NCI-H2196 (cell line): ENCODE results near the gene RAB3GAP1.
"Not testable (repeated sequence)": the region's sequence is repeated elsewhere in the genome, so short reads cannot be mapped to it uniquely, and the experiment has no call there.

Source experiments
- DNase-seq: peaks from one replicate; lab custom pipeline; 2025; ENCODE audit not compliant: unreplicated experiment; lab: John Stamatoyannopoulos, UW

The RAB3GAP1 gene

DNA sequence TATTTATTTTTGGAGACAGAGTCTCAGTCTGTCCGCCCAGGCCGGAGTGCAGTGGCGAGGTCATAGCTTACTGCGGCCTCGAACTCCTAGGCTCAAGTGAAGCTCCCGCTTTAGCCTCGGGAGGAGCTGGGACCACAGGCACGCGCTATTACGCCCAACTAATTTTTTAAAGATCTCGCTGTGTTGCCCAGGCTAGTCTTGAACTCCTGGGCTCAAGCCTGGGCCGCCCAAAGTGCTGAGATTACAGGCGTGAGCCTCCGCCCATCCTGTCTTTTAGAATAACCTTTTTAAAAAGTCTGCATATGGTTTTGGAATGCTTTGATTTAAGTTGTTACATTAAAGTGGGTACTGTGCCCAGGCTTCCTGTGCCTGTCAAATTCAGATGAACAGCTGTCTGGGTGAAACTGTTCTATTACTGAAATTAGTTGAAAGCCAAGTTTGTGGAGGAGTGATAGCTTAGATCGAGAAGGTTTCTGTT lies 944 bp downstream of the RAB3GAP1 start:
- DNase-seq: no peak

DNA sequence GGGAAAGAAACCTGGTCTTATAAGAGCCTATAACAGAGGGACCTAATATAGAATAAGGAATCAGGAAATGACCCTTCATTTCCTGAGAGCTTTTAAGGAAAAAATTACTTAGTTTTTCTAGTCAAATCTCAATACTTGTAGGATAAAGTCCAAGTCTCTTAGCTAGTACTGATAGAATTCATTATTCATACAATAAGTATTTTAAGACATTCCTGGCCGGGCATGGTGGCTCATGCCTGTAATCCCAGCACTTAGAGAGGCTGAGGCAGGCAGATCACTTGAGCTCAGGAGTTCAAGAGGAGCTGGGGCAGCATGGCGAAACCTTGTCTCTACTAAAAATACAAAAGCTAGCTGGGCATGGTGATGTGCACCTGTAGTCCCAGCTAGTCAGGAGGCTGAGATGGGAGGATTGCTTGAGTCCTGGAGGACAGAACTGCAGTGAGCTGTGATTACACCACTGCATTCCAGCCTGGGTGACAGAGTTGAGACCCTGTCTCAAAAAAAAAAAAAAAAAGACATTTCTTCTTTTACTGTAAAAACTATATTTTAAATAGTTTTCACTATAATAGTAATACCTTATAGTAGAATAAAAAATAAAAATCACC lies 3.2 kb downstream of the RAB3GAP1 start:
- DNase-seq: no peak

DNA sequence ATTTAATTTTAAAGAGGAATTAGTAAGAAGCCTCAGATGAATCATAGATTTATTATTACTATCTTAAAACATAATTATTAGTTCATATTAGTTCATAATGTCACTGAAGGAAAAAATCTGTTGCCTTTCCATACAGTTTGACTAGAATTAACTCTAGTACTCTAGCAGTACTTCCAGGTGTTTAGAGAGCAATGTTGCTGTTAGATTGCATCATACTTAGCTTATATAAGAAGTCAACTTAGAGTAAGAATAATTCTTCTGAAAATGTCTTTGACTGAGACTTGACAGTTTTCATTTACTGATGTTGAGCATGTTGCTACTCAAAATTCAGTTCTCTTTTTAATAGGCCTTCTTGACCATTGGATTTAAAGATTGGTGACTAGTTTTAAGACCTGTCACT lies 4.7 kb downstream of the RAB3GAP1 start:
- no peak for DNase-seq

DNA sequence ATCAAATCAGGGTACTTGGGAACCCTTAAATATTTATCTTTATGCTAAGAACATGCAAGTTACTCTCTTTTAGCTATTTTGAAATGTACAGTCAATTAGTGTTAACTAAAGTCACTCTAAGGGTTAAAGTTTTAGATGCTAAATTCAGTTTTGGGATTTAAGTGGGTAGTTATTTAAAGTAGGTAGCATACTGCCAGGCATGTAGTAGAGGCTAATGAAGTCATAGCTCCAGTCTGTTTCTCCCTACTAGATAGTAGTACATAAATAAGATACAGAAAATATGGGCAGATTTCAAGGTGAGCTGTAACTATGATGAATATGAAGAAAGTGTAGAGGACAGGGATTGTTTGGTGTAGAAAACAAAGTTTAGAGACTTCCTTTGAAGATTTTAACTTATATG lies 7.5 kb downstream of the RAB3GAP1 start:
- no peak for DNase-seq

DNA sequence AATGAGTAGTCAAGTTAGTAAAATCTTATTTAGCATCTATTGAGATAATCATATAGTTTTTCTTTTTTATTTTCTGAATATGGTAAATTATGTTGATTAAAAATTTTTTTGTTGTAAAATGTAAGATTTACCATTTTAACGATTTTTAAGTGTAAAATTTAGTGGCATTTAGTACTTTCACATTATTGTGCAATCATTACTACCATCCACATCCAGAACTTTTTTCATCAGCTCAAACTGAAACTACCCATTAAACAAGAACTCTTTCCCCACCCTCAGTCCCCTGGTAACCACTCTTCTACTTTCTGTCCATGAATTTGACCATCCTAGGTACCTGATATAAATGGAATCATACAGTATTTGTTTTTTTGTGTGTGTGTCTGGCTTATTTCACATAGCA lies 11.1 kb downstream of the RAB3GAP1 start:
- no peak for DNase-seq

DNA sequence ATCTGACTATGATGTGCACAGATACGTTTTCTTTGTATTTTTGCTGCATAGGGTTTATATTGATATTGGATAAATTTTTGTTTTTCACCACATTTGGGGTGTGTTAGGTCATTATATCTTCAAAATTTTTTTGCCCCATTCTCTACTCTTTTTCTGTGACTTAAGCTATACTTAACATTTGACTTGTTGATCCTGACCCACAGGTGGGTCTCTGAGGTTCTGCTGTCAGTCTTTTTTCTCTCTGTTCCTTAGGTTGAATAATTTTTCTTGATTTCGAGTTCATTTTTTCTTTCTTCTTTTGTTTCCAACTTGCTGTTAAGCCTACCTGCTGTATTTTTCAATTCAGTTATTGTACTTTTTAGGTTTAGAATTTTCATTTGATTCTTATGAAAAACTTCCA lies 12.1 kb downstream of the RAB3GAP1 start:
- DNase-seq: no peak

DNA sequence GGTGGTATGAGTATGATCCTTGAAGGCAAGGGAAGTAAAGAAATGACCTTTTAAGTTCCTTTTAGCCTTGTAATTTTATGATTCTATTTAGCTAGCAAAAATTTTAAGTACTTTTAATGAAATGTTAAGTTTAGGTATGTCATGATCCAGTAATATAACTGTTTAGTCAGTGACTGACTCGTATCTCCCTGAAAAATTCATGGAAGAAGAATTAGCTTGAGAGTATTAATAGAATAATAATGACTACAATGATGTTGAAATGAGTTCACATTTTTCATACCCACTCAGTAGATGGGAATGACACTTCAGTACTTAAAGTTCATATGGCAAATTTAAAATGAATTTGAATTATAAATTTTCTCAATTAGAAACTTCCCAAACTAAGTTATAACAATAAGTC lies 14.6 kb downstream of the RAB3GAP1 start:
- no peak for DNase-seq

DNA sequence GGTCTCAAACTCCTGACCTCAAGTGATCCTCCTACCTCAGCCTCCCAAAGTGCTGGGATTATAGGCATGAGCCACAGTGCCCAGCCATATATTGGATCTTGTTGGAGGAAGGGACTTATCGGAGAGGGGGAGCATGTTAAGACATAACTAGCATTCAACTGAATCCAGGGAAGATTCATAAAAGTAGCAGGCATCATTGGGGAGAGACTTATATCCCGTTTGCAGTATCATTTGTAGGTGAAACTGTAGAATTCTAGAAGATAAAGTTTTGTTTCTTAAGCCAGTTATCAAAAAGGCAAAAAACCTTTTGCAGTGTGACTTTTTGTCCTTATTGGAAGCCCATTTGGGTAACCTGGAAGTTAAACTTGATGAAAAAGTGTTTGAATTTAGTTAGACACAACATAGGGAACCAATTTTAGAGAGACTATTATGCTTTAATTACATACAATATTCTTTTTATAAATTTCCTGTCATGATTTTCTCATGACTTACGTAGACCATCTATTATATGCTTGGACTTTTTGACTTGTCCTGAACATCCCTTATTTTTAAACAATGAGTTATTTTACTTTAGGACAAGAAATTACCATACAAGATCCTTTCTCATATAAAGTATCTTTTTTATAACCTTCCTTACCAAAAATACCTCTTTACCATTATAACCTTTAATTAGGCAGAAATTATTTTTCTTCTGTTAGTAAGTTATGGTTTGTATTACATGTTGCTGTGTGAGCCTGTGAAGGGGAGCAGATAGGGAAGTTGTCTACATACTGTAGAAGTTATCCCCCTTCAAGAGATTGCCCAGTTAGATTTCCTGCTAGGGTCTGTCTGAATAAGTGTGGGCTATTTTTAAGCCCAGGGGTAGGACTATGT lies 20.3 kb downstream of the RAB3GAP1 start:
- peak; percentile 20 for DNase-seq

DNA sequence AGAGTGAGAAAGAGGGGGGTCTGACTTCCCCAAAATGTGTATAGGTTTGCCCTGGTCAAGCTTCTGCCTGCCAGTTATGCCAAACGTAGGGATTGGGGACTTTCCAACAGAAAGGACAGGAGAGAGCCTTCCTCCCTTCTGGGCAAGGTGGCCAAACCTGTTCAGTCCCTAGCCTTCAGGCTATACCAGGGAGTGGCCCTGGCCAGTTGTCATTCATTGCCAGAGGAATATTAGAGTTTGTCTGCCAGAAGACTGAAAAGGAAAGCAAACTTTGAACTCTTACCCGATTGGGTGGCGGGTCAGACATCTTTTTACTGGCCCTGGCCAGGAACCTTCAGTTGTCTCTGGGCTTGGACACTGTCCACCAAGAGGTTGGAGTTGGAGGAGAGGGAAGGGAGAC lies 22.1 kb downstream of the RAB3GAP1 start:
- no peak for DNase-seq

DNA sequence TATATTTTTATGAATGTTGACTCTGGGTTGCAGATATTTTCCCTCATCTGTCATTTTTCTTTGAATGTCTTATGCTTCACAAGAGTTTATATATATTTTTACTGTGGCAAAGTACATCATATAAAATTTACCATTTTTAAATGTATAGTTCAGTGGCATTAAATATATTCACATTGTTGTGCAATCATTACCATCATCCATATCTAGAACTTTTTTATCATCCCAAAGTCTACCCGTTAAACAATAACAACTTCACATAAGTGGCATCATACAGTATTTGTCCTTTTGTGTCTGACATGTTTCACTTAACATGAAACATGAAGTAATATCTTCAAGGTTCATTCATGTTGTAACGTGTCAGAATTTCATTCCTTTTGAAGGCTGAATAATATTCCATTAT lies 24.5 kb downstream of the RAB3GAP1 start:
- no peak for DNase-seq

DNA sequence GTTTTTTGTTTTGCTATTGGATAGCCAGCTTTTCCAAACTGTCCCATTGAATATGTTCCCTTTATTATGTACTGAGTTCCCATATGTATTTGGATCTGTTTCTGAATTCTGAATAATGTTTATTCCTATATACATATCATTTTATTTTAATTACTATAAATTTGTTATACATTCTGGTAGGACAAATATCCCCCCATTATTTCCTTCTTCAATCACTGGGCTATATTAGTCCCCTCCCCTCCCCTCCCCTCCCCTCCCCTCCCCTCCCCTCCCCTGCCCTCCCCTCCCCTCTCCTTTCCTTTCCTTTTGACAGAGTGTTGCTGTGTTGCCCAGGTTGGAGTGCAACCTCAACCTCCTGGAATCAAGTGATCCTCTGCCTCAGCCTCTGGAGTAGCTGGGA lies 26.3 kb downstream of the RAB3GAP1 start:
- no peak for DNase-seq

DNA sequence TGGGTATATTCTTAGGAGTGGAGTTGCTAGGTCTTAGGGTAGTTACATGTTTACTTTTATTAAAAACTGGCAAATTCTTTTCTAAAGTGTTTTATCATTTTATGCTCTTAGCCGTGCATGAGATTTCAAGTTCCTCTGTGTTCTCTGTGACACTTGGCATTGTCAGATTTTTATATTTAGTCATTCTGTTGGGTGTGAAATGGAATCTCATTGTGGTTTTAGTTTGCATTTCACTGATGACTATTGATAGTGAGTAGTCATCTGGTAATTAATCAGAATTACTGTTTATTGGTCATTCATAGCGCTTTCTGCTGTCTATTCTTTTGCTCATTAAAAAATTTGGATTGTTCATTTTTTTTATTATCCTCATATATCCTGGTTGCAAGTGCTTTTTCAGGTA lies 34.1 kb downstream of the RAB3GAP1 start:
- DNase-seq: no peak

DNA sequence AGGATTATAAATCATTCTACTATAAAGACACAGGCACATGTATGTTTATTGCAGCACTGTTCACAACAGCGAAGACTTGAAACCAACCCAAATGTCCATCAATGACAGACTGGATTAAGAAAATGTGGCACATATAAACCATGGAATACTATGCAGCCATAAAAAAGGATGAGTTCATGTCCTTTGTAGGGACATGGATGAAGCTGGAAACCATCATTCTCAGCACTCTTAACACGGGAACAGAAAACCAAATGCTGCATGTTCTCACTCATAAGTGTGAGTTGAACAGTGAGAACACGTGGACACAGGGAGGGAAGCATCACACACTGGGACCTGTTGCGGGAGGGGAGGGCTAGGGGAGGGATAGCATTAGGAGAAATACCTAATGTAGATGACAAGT lies 37.5 kb downstream of the RAB3GAP1 start:
- DNase-seq: not testable (repeated sequence)

DNA sequence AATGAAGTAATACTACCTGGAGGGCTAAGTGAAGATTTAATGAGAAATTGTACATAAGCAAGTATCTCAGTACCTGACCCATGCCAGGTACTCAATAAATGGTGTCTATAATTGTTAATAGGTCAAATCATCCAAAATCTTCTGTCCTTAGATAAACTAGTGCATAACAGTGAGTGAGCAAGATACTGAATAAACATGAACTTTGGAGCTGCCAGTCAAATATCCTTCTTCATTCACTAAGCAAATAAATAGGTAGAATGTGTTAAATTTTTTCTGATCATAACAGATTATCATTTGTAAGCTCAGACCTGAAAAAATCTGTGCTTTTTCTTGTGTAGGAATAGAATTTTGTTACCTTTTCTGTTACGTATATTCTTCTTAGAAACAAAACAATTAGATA lies 39.6 kb downstream of the RAB3GAP1 start:
- DNase-seq: no peak

DNA sequence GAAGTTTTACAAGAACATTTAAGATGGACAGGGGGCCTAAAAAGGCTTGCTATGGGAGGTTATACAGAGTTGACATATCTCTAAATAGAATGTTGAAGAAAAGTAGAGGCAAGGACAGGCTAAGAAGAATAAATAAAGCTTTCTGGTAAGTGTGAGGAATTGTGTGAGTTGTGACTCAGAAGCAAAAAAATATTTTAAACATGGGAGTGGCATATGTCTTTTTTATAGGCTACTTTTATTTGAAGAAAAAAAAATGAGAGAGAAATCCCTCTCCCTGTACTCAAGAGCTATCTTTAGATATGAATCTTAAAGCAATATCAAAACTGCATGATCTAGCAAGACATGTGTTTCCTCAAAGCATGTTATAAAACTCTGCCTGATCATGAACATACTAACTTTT lies 41.1 kb downstream of the RAB3GAP1 start:
- no peak for DNase-seq

DNA sequence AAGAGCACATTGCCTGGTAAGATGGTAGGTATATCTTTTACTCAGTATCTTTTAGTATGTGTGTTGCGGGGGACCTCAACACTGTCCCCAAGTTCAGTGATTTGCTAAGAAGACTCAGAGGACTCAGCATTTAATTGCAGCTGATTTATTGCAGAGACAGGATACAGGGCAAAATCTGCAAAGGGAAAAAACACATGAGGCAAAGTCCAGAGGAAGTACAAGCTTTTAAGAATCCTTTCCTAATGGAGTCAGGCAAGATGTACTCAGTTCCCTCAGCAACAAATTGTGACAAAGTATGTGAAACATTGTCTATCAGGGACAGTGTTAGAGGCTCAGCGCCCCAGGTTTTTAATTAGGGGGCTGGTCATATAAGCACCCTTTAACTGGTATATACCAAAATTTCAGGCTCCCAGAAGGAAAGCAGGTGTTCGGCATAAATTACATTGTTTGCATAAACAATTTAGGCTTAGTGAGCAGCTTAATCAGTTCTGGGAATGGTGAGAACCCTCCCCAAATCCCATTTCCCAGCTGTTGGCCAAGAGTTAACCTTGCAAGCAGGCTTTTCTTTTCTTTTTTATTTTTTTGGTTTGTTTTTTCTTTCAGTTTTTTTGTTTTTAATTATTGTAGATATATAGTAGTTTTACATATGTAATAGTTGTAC lies 41.7 kb downstream of the RAB3GAP1 start:
- no peak for DNase-seq

DNA sequence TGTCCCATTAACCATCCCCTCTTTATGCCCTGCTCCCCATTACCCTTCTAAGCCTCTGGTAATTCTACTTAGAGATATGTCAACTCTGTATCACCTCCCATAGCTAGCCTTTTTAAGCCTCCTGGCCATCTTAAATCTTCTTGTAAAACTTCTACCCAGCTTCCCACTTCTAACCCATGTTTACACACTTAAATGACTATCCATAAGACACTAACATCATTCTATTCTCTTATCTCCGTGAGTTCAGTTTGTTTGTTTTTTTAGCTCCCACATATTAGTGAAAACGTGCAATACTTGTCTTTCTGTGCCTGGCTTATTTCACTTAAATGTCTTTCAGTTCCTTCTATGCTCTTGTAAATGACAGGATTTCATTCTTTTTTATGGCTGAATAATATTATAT lies 42.4 kb downstream of the RAB3GAP1 start:
- DNase-seq: no peak

DNA sequence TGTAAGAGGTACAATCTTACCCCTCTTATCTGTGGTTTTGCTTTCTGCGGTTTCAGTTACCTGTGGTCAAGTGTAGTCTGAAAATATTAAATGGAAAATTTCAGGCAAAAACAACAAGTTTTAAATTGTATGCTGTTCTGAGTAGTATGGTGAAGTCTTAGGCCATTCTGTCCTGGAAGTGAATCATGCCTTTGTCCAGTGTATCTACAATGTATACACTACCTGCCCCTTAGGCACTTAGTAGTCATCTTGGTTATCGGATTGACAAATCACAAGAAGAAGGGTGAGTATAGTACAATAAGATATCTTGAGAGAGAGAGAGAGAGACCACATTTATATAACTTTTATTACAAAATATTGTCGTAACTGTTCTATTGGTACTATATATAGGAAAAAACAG lies 43.5 kb downstream of the RAB3GAP1 start:
- DNase-seq: no peak

DNA sequence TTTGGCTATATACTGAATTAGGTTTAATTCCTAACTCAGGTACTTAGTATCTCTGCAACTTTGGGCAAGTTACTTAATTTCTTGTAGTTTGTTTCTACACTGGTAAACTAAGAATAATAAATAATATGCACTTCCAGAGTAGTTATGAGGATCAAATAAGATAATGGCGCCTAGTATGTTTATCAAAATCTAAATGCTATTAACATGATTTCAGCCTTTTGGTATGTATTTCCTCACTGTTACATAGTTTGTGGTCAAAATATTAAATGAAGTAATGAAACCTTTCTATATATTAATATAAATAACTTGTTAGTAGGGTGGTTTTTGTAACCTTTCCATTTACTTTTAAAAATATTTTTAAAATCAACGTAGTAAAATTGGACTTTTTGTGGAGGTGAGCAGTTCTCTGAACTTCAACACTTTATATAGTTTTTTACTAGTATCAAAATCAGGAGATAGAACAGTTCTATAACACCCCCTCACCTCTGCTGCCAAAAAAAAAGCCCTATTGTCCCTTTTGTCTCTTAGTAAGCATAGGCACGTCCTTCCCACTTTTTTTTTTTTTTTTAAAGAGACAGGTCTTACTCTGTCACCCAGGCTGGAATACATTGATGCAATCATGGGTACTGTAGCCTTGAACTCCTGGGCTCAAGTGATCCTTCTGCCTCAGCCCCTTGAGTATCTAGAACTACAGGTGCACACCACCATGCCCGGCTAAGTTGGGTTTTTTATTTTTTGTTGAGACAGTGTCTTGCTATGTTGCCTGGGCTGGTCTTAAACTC lies 44.8 kb downstream of the RAB3GAP1 start:
- no peak for DNase-seq

DNA sequence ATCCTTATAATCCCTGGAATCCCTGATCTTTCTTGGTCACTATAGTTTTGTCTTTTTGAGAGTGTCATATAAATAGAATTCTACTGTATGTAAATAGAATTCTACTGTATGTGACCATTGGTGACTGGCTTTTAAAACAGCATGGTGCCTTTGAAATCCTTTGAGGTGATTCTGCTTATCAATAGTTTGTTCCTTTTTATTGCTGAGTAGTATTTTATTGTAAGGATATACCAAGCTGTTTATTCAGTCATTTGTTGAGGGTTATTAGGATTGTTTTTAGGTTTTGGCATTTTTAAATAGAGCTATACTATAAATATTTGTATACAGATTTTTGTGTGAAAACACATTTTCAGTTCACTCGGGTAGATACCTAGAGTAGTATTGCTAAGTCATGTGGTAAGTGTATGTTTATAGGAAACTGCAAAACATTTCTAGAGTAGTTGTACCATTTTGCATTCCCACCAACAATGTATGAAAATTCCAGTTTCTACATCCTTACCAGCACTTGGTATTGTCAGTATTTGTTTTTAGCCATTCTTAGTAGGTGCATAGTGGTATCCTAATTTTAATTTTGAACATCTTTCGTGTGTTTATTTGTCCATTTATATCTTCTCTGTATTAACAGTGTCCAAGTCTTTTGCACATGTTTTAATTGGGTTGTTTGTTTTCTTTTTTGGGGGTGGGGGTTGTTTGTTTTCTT lies 45.6 kb downstream of the RAB3GAP1 start:
- DNase-seq: no peak
